ENCODE results near the gene EFNA3.
A peak's percentile ranks its signal among the peaks of the same experiment; 100 is the strongest.
"Not testable (repeated sequence)": the region's sequence is repeated elsewhere in the genome, so short reads cannot be mapped to it uniquely, and the experiment has no call there.

Gene EFNA3

DNA sequence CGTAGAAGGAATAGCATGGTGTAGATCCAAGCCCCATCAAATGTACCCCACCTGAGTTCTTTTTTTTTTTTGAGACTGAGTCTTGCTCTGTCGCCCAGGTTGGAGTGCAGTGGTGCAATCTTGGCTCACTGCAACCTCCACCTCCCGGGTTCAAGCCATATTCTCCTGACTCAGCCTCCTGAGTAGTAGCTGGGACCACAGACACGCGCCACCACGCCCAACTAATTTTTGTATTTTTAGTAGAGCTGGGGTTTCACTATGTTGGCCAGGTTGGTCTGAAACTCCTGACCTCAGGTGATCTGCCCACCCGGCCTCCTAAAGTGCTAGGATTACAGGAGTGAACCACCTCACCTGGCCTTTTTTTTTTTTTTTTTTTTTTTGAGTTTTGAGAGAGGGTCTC lies 39.5 kb downstream of the EFNA3 start:
- not testable (repeated sequence) for DNase-seq

DNA sequence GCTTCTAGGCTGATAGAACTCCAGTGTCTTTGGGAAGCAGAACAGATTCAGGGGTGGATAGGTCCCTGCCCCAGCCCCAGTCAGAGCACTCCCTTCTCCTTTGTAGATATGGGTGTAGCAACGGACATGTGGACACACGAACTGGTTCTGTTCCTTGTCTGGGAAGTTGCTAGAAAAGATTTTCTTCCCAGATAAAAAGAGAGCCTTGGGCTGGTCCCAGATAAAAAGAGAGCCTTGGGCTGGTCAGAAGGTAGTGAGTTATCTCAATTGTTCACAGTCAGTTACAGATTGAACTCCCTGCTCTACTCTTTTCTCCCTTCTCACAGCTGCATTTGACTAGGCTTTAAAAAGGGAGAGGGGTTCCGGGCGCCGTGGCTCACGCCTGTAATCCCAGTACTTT lies 41.6 kb downstream of the EFNA3 start:
- DNase-seq: no peak

DNA sequence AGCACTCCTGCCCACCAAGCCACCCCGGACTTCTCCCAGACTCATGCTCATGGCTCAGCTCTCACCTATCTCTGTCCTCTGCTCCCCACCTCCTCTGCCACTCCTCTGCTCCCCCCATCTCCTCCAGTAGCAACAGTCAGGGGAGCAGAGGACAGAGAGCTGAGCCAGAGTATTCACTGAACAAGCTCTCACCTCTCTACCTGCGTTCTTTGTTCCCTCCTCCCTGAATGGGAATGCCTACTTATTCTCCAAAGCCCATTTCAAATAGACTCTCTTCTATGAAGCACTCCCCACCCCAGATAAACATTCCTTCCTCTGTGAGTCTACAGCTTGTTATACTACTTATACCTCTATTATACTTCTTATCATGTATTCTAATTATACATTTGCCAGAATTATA lies 42.6 kb downstream of the EFNA3 start:
- DNase-seq: no peak

DNA sequence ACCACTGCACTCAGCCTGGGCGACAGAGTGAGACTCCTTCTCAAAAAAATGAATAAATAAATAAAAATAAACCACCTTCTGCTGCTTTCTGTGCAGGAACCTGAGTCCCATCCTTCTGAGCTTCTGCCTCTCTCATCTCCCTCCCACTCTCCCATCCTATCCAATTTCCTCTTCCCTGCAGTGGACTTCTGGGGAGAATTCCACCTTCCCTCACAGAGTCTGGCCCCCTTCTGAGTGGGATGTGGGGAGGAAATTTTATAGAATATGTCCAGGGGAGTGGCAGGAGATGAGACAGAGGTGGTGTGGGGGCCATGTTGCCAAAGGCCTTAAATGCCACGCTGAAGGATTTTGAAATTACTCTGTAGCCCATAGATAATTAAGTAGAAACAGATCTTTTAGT lies 43.7 kb downstream of the EFNA3 start:
- DNase-seq: no peak

DNA sequence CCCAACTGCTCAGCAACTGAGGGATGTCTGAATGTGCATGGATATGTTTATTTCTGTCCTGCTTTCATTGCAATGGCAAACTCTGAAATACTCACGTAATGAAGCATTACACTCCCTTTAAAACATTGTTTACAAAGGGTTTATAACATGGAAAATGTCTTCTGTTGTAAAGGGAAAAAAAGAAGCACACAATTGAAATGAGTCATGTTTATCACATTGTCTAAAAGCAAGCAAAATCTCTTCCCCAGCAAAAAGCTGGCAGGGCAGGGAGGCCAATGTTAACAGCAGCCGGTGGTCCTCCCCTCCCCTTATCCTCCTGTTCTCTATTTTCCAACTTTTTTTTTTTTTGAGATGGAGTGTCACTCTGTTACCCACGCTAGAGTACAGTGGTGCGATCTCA lies 45.2 kb downstream of the EFNA3 start:
- DNase-seq: no peak

DNA sequence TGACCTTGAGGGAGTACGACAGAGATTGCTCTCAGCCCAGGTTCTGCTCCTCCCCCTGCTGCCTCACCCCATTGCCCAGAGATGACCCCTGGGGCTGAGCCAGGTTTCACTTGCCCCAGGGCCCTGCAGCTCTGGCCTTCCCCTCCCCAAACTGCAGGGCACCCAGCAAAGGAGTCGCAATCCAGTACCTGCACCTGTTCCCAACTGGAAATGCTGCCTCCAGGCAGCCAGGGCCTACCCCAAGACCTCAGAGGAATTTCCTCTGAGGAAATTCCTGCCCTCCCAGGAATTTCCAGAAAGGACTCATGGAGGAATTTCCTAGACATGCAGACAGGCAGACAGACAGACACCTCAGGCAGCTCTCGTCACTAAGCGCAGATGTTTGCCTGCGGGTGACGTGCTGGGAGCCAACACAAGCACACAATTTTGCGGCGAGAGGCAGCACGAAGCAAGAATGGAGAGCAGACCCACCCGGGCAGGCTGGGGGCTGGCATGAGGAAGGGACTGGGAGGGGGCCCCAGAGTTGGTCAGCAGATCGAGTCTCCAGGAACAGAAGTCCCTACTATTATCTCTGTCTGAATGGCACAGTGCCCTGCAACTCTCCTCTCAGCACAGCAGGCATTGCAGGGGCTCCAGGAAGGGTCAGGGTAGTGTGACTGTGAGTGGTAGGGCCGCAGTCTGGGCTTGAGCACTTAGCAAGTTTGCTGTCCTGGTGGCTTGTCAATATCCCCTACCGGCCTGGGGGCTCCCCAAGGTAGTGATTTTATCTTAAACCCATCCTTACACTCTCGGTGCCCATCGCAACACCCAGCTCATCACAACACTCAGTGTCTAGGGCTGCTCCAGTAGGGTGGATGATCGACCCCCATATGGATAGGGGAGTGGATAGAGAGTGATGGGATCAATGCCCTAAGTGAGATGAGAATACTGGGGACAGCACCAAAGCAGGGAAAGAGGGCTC lies 46.1 kb downstream of the EFNA3 start:
- DNase-seq: no peak

DNA sequence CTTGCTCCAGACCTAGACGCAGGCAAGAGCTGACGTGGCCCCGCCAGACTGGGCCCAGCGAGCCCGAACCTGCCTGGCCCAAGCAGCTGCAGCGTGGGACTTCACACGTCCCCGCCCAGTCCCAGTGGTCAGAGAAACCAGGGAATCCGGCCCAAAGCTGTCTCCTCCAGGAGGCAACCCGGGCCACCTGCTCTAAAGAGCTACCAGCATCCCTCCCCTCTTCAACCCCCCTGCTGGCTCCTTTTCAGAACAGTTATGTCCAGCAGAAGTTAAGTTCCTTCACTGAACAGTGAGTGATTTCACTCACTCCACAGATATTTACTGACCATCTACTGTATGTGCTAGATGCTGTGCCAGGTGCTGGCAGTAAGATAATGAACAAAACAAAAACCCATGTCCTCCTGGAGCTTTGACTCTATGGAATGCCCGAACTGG lies 46.9 kb downstream of the EFNA3 start:
- no peak for DNase-seq

DNA sequence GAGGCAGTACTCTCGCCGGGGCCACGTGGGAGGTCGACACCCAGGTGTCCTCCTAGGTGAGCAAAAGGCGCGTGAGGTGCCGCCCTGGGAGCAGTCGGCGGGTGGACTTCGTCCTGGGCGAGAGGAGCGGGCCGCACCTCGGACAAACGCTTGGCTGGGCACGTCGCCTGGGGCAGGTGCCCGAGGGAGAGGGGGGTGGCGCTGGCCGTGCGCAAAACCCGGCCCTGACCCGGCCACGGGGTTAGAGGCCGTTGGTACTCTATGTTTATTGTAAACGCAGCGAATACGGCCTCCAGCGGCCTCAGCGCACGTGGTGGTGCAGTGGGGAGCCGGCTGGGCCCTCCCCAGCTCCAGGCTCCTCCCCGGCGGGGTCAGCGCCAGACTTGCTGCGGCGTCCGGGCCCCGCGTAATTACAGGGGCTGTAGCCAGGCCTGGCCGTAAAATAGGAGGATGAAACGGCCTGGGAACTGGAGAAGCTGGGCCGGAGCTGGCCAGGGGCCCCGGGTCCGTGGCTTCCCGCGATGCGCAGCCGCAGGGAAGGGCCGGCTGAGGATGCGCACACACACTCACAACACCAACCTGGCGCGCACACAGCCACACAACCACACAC lies 47.4 kb downstream of the EFNA3 start:
- no peak for DNase-seq

DNA sequence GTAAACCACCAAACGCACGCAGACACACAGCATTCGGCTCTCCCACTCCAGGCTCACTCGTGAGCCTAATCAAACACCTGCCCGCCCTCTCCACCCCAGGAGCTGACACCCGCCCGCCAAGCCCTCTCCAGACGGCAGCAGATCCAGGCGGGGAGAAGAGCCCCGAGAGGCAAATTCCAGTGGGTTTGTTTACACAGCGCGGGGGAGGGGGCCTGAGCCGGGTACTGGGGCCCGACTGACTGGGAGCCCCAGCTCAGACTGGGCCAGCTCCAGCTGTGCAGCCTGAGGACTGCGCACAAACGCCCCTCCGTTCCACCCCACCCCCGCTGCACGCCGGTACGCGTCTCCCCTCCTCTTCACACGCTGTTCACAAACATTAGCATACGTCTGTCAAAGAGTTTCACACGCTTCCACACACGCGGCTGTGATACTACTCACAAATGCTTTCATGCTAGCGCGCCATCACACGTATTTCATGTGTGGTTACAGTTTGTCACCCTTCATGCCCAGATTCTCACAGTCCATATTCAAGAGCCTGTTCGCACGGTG lies 48.0 kb downstream of the EFNA3 start:
- no peak for DNase-seq

DNA sequence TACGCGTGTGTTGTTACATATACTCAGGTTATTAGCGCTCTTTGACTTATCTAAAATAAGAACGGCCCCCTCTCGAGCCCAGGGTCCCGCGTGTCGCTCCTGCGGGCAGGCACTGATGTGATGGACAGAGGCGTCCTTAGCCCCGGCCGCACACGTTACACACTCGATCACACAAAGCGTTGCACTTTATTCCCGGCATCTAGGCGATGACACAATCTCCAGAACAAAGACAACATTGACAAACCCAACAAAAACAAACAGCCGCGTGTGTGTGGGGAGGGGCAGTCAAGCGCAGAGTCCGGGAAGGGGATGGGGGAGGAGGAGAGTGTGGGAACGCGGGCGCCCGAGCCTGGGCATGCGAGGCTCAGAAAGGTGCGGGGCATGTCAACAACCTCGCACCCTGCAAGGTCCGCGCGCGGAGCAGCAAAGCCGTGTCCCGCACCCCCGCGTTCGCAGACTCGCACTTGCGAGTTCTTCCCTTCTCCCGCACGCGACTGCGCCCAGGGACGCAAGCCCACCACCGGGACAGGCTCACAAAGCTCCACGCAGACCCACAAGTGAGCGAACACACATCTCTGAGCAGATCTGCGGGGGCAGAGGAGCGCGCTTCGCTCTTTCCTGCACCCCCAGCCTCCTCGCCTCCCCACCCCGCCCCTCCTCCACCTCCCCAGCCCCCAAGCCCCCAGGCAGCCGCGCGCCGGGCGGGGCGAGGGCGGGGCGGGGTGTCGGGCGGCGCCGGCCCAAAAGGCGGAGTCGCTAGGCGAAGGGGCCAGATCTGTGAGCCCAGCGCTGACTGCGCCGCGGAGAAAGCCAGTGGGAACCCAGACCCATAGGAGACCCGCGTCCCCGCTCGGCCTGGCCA lies 48.7 kb downstream of the EFNA3 start, which contains the start of gene EFNA1:
EFNA1 (plus strand) TSS at position 772 of the 862 bp plus-strand sequence. CDS start 102 bp downstream, outside the sequence.
- DNase-seq: peak; percentile 21

DNA sequence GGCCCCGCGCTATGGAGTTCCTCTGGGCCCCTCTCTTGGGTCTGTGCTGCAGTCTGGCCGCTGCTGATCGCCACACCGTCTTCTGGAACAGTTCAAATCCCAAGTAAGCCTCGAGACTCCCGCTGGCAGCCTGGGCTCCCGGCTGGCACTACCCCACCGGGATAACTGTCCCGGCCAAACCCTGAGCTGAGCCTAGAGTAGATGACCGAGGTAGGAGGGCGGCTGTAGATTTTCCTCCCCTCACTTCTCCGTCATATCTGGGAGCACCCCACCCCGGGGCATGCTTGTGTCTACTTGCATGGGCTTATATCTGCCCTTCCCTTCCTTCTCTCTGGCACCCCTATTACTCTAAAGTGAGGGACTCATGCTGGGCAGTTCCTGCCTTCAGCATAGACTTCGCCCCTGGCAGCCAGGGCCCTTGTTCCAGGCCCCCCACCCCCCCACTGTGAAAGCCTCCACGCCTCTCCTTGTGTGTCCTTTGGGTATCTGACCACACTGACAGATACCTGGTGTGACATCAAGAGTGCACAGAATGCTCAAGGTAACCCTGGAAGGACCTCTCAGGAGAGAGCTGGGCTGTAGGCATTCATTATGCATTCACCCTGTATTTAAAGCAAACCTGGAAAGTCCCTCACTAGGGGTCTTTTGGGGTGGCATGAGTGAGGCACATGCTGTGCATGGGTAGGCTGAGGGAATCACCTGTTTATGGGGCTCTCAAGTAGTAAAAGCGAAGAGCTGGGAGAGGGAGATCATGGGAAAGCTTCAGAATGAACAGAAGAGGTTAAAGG lies 49.5 kb downstream of the EFNA3 start:
- DNase-seq: no peak

DNA sequence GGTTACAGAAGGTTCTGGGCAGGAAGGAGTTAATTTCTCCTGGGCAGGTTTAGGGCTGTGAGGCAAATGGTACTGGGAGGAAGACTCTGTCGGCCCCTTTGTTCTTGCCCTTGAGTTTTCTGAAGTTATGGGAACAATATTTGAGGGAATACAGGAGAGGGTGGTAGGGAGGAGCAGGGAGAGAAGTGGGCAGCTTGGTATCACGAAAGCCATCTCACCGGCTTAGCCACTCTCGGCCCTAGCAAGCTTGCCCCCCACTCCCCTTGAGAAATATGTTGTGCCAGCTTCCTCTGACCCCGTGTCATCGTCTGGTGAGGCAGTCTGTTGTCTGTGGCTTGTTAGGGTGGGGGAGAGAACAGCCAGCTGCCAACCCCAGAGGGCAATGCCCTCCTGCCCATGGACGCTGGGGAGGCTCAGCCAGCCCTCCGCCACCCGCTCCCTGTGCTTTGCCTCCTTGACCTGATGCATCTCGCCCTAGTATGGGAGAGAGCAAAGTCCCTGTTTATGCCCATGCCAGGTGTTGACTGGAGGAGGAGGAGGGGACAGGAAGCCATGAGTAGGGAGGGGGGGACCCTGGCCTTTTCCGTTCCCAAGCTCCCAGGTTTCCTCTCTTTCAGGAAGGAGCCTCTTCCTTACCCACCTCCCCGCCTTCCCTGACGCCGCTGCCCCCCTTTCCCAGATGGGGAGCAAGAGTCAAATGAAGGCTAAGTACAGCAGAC lies 50.3 kb downstream of the EFNA3 start:
- no peak for DNase-seq

DNA sequence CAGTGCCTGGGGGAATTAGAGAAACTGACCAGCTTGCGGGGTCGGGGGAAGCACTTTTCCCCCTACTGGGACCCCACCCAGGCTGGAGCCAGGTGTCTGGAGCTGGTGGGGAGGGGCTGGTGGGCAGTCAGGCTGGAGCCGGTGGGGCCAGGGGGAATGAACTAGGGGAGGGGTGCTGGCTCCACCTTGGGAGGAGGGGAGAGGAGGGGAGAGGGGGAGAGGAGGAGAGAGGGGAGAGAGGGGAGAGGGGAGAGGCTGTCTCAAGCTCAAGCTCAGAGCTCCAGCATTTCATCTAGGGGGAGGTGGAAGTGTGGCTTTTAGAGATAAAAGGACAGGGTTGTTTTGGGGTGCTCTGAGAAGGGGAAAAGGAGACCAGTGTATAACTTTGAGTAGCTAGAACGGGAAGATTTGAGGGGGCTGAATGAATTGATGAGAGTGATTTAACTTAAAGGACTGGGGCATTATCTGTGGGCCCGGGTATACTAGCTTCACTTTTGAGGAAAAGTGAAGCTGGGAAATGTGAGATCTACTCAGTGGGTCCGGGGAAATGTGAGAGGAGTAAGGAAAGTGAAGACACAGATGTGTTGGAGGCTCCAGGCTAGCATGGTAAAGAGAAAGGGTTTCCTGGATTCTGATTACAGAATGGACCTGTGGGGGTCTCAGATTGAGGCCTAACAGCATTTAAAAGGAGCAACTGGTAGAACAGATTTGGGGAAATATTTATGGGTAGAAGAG lies 51.8 kb downstream of the EFNA3 start:
- DNase-seq: no peak

DNA sequence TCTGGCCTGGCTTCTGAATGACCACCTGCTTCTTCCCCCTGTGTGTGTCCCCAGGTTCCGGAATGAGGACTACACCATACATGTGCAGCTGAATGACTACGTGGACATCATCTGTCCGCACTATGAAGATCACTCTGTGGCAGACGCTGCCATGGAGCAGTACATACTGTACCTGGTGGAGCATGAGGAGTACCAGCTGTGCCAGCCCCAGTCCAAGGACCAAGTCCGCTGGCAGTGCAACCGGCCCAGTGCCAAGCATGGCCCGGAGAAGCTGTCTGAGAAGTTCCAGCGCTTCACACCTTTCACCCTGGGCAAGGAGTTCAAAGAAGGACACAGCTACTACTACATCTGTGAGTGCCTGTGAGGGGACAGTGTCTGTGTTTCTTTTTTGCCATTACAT lies 52.6 kb downstream of the EFNA3 start:
- DNase-seq: no peak

DNA sequence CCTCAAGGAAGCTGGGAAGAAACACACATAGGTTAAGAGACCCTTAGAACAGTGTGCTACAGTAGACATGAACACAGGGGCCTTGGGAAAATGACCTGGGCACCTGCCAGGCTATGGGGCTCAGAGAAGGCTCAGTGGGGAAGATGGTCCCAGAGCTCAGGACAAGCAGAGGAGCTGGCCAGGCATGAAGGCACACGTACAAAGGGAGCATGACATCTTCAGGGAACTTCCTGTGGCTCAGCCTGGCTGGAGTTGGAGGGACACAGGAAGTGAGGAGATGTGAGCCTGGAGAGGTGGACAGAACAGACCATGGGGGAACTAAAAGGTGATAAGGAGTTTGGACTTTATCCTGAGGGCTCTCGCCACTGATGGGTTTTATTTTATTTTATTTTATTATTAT lies 53.2 kb downstream of the EFNA3 start:
- no peak for DNase-seq

DNA sequence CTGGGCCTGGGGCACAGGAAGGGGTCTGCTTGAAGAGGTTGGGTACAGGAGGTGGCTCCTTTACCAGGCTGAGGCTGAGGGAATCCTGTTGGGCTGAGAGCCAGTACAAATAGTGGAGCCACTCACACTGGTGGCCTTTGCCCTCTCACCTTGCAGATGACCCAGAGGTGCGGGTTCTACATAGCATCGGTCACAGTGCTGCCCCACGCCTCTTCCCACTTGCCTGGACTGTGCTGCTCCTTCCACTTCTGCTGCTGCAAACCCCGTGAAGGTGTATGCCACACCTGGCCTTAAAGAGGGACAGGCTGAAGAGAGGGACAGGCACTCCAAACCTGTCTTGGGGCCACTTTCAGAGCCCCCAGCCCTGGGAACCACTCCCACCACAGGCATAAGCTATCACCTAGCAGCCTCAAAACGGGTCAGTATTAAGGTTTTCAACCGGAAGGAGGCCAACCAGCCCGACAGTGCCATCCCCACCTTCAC lies 55.2 kb downstream of the EFNA3 start:
- no peak for DNase-seq

DNA sequence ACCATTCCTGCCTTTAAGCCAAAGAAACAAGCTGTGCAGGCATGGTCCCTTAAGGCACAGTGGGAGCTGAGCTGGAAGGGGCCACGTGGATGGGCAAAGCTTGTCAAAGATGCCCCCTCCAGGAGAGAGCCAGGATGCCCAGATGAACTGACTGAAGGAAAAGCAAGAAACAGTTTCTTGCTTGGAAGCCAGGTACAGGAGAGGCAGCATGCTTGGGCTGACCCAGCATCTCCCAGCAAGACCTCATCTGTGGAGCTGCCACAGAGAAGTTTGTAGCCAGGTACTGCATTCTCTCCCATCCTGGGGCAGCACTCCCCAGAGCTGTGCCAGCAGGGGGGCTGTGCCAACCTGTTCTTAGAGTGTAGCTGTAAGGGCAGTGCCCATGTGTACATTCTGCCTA lies 55.7 kb downstream of the EFNA3 start:
- DNase-seq: no peak

DNA sequence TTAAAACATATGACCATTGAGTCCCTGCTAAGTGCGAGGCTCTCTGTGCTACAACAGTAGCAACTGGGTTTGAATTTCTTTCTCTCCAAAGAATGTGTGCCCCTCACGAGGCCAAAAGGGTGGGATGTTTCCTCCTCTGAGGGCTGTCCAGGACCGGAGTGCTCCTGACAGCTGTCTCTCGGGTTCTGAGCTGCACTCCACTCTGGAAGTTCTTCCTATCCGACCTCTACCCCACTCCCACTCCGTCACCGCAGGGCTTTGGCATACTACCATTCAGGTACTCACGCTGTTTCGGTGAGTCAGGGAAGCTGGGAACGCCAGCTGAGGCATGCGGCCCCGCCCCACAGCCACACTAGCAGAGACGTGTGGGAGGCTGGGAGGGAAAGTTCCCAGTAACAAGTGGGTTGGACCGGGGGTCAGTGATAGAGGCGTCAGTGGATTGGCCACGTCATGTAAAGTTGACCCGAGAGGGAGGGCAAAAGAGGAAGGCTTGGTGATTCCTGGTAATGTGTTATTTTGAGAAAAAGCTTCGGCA lies 56.3 kb downstream of the EFNA3 start:
- peak; percentile 21 for DNase-seq

DNA sequence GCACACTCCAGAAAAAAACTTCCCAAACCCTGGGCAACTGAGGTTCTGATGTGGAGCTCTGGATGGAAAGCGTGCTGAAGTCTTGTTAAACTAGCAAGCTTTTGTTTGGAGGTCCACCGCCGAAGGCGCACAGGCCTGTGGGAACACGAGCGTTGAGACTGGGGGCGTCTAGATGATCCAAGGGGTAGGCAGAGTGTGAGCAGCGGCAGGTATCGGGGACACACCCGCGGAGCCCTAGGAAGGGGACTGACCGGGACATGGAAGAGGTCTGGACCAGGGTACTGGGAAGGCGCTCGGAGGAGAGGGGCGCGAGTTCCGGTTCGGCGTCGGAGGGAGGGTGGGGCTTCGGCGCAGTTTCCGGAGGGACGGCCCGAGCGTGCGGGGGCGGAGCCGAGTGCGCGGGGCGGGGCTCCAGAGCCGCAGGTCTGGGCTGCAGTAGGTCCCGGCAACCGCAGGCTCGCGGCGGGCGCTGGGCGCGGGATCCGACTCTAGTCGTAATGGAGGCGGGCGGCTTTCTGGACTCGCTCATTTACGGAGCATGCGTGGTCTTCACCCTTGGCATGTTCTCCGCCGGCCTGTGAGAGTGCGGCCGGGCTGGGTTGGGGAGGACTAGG lies 56.9 kb downstream of the EFNA3 start, which contains the start of gene SLC50A1:
SLC50A1 (plus strand) TSS at position 438 of the 614 bp plus-strand sequence; CDS start at position 498, 60 bp downstream.
- peak; percentile 91 for DNase-seq

DNA sequence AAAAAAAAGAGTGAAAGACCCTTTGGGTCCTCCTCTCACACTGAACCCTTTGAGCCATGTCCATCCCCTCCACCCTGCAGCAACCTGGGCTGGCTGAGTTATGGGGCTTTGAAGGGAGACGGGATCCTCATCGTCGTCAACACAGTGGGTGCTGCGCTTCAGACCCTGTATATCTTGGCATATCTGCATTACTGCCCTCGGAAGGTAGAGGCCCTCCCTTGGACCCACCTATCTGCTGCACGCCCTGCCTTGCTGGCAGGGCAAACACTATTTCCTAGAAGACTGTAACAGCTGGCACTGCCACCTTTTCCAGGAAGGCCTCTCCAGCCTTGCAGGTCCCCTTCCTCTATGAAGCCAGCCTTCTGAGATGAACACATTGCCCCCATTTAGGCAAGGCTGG lies 58.1 kb downstream of the EFNA3 start:
- no peak for DNase-seq
